ENCODE data around the gene LIN37.

DNA sequence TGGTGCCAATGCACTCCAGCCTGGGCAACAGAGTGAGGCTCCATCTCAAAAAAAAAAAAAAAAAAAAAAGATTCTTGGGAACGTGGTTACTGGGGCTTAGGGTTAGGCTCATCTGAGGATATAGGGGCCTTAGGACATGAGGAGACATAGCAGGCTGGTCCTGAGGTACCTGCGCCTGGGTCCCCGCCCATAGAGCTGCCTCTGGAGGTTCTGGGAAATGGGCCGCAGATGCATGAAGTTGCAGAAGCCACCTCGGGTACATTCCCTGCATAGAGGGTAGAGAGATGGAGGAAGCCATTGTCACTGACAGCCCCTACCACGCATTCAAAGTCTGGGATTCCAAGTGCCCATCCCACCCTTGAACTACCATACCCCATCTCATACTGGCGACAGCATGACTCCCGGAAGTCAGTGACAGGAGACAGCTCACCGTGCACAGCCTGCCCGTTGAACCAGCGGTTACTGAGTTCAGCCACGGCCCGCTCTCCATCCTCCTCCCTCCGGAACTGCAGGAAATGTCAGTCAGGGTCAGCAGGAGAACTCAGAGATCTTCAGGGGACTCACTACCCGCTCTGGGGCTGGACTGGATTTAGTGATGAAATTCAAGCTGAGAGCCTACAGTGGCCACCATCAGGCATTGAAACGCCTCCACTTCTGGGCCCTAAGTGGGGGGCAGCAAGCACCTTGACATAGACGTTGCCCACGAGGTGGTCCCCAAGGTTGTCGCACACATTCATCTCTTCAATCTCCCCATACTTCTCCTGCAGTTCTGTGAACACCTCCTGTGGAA, 4.5 kb upstream of the LIN37 start:
- TF ChIP-seq, protein P1, sequence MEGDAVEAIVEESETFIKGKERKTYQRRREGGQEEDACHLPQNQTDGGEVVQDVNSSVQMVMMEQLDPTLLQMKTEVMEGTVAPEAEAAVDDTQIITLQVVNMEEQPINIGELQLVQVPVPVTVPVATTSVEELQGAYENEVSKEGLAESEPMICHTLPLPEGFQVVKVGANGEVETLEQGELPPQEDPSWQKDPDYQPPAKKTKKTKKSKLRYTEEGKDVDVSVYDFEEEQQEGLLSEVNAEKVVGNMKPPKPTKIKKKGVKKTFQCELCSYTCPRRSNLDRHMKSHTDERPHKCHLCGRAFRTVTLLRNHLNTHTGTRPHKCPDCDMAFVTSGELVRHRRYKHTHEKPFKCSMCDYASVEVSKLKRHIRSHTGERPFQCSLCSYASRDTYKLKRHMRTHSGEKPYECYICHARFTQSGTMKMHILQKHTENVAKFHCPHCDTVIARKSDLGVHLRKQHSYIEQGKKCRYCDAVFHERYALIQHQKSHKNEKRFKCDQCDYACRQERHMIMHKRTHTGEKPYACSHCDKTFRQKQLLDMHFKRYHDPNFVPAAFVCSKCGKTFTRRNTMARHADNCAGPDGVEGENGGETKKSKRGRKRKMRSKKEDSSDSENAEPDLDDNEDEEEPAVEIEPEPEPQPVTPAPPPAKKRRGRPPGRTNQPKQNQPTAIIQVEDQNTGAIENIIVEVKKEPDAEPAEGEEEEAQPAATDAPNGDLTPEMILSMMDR (IDR thresholded peaks at IDR 0.05): no peak
- no peak for TF ChIP-seq EZH2phosphoT487 (IDR thresholded peaks at IDR 0.05)
- TF ChIP-seq EZH2 (IDR thresholded peaks at IDR 0.05): no peak
